GM18861 (cell line): Measurements from ENCODE around the gene STK10.
A peak's percentile ranks its signal among the peaks of the same experiment; 100 is the strongest.
"Not testable (repeated sequence)": the region's sequence is repeated elsewhere in the genome, so short reads cannot be mapped to it uniquely, and the experiment has no call there.

ENCODE experiments used
- ATAC-seq: cut with Tn5 transposase; IDR thresholded peaks from one replicate; pipeline ENCODE4 v1.9.1; 2021; ENCODE audit not compliant: unreplicated experiment

Gene STK10

DNA sequence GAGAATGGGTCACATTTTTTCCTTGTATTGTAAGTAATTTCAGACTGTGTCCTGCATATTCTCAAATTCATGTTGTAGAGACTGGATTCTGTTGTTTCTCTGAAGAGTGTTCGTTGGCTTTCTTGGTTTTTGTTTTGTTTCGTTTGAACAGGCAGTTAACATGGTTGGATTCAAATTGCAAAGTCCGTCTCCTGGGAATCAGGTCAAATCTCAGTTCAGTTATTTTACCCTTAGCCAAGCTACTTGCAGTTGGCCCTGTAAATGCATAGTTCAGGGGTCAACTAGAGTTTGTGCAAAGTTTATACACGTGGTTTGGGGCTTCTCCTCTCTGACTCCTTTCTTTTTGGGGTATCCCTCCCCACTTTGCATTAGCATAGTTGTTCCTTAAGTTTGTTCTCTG lies 159.9 kb downstream of the STK10 start:
- ATAC-seq: no peak

GRCh38 chr5:172020110-172020786 lies 167.8 kb downstream of the STK10 start:
- ATAC-seq: not testable (repeated sequence)

DNA sequence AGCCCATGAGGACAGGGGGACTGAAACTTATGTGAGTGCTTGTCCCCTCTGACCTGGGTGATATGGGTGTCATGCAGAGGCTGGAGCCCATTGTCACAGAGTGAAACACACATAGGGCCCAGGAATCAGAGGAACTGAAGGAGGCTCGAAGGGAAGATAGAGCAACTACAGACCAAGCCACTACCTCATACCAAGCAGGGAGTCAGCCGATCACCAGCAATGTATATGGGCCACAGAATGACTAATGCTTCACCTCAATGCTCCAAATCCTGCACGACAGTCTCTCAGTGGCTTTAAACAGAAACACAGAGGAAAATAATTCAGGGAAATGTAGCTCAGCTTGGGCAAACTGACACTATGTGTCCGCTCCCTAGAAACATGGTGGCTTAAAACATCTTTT lies 172.7 kb downstream of the STK10 start:
- no peak for ATAC-seq

DNA sequence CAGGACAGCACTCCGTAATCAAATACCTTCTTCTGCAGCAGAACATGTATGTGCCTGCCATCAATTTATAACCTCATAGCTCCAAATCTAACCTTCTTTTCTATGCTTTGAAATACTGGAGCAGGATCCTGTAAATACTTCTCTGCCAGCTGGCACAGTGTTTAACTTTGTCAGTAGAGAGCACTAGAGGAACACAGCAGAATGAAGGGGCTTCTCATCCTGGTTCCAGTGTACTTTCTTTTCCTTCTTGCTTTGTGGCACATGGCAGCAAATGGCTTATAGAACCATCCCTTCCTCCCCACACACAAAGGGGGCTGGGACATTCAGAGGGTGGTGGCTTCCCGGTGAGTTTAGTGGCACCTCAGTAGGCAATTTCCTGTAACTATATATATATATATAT lies 177.7 kb downstream of the STK10 start:
- no peak for ATAC-seq

DNA sequence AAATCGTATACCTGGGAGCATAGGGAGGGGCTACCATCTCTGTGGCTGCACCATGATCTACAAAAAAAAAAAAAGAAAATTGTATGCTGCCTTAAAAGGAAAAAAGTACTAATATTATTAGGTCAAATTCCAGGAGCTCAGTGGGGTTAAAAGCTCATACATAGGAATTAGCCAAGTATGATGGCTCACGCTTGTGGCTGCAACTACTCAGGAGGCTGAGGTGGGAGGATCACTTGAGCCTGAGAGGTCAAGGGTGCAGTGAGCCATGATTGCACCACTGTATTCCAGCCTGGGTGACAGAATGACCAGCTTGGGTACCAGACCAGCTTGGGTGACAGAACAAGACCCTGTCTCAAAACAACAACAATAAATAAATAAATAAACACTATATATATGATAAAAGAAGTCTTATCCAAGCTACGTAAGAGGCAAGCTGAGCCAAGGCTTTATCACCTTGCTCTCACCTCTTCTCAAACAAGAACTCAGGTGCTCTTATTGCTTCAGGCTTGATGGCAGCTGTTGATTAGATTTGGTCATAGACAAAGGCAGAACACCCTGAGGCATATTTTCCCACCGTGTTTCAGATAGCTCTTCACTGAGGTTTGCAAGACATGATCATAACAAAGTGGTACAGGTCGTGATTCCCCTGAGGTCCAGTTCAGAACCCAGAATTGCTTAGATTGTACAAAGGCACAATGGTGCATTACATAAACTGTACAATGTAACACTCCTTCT lies 178.3 kb downstream of the STK10 start:
- no peak for ATAC-seq

DNA sequence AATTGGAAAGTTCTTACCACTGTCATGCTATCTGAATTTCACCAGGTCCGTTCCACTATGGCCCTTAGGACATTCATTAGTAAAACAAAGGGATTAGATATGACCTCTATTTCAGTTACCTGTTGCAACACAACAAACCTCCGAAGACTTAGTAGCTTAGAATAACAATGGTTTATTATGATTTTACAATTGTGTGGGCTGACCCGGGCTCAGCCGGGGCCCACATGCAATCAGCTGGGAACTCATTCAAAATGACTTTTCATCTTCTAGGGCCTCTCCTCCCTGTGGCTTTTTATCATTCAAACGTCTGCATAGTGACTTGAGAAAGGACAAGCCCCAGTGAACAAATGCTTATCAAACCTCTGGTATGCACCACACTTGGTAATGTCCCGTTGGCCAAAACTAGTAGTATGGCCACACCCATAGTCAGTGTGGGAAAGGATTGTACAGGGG lies 179.3 kb downstream of the STK10 start:
- no peak for ATAC-seq

DNA sequence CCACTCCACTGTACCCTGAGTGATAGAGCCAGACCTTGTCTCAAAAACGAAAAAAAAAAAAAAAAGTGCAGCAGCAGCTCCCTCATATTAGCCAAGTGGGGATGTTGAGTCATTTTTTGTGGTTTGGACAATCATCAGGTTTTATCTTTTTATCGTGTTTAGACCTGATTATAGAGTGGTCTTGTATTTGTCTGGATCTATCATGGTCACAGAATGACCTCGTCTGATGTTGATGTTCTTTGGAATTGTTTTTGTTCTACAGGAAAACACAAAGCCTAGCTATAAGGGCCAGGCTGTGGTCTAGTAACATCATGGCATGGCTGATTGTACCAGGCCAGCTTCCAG lies 179.9 kb downstream of the STK10 start:
- no peak for ATAC-seq

GRCh38 chr5:172007175-172008110 lies 180.6 kb downstream of the STK10 start:
- ATAC-seq: no peak

- ATAC-seq: peak; percentile 73
Measured at GRCh38 chr5:172006321-172007174, 181.5 kb downstream of the STK10 start, which contains the start of gene FBXW11. FBXW11 (minus strand) TSS chr5:172006638; CDS start chr5:172006502, 136 bp downstream.

DNA sequence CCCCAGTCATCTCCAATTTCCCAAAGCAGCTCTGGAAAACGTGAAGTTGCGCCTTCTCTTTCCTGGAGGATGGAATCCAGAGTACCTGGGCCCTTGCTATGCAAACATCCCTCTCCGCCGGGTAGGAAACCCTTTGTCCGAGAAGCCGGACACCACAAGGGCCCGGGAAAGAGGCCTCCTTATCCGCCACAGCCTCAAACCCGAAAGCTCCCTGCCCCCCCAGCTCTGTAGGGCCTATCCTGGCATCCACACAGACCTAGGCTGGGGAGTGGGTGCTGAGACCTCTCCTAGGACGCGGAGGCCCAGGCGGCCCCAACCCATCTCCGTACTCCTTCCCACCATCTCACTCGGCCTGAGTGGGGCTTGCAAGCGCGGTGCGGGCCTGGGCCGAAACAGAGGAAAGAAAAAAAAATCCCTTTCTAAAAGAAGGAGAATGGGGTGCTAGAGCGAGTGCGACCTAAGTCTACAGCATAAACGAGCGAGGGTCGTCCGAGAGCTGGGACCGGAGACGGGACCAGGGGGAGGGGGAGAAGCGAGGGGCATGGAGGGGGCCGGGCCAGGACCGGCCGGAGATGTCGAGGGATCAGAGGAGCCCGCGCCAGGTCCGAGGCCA lies 182.2 kb downstream of the STK10 start:
- ATAC-seq: no peak

- no peak for ATAC-seq
Measured at GRCh38 chr5:172004824-172005237, 183.2 kb downstream of the STK10 start.

- no peak for ATAC-seq
Measured at GRCh38 chr5:172003746-172004145, 184.3 kb downstream of the STK10 start.

GRCh38 chr5:172002840-172003512 lies 185.0 kb downstream of the STK10 start:
- ATAC-seq: no peak

- ATAC-seq: no peak
Measured at GRCh38 chr5:172002310-172002709, 185.7 kb downstream of the STK10 start.

GRCh38 chr5:171999877-172000276 lies 188.1 kb downstream of the STK10 start:
- peak; percentile 45 for ATAC-seq

GRCh38 chr5:171999100-171999499 lies 188.9 kb downstream of the STK10 start:
- ATAC-seq: no peak

DNA sequence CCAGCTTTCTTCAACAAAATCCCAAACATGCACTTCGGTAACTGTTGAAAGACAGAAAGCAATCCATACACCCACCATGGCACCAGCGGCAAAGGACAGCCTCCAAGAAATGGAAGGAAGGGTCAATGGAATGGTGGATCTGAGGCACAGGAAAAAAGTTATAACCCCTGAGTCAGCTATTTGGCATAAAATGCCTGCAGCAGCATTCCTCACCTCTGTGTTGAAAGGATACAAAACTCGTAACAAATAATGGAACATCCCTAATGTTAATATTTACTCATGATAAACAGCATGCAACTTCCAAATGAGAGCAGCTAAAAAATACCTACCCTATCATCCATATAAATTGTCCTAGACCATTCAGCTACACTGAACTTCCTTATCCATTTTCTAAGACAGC lies 191.0 kb downstream of the STK10 start:
- no peak for ATAC-seq

- no peak for ATAC-seq
Measured at GRCh38 chr5:171992813-171993212, 195.2 kb downstream of the STK10 start.

DNA sequence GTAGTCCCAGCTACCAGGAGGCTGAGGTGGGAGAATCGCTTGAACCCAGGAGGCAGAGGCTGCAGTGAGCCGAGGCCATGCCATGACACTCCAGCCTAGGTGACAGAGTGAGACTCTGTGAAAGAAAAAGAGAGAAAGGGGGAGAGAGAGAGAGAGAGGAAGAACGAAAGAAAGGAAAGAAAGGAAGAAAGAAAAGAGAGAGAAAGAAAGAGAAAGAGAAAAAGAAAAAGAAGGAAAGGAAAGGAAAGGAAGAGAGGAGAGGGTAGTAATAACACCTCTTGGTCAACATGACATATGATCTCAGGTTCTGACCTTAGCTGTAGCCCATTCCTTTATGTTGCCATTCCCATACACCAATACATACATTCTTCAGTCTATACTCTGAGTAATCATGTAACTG lies 195.7 kb downstream of the STK10 start:
- no peak for ATAC-seq
